ENCODE measurements around the gene SMPDL3A.

The SMPDL3A gene

GRCh38 chr6:122806291-122806690 lies 17.2 kb downstream of the SMPDL3A start:
- no peak for DNase-seq

- DNase-seq: no peak
Observed at GRCh38 chr6:122808121-122808885, 19.2 kb downstream of the SMPDL3A start.

- DNase-seq: no peak
Observed at GRCh38 chr6:122809001-122809400, 19.9 kb downstream of the SMPDL3A start.

GRCh38 chr6:122809691-122810090 lies 20.6 kb downstream of the SMPDL3A start:
- DNase-seq: no peak

- DNase-seq: no peak
Observed at GRCh38 chr6:122810189-122810588, 21.1 kb downstream of the SMPDL3A start.

GRCh38 chr6:122817358-122817757 lies 28.3 kb downstream of the SMPDL3A start:
- no peak for DNase-seq

- DNase-seq: no peak
Observed at GRCh38 chr6:122817766-122818165, 28.7 kb downstream of the SMPDL3A start.

GRCh38 chr6:122818866-122819265 lies 29.8 kb downstream of the SMPDL3A start:
- no peak for DNase-seq

GRCh38 chr6:122821095-122821494 lies 32.0 kb downstream of the SMPDL3A start:
- no peak for DNase-seq

- no peak for DNase-seq
Observed at GRCh38 chr6:122825163-122825562, 36.1 kb downstream of the SMPDL3A start.

- DNase-seq: no peak
Observed at GRCh38 chr6:122829456-122829855, 40.4 kb downstream of the SMPDL3A start.

GRCh38 chr6:122831511-122831910 lies 42.5 kb downstream of the SMPDL3A start:
- DNase-seq: no peak

GRCh38 chr6:122832459-122832858 lies 43.4 kb downstream of the SMPDL3A start:
- DNase-seq: no peak

GRCh38 chr6:122833021-122833491 lies 44.0 kb downstream of the SMPDL3A start:
- no peak for DNase-seq

- no peak for DNase-seq
Observed at GRCh38 chr6:122838060-122838780, 49.2 kb downstream of the SMPDL3A start.

GRCh38 chr6:122839472-122839871 lies 50.4 kb downstream of the SMPDL3A start:
- DNase-seq: peak; percentile 58

GRCh38 chr6:122839906-122840305 lies 50.8 kb downstream of the SMPDL3A start:
- no peak for DNase-seq

- no peak for DNase-seq
Observed at GRCh38 chr6:122845464-122845863, 56.4 kb downstream of the SMPDL3A start.

GRCh38 chr6:122845916-122846612 lies 57.0 kb downstream of the SMPDL3A start:
- DNase-seq: no peak

- no peak for DNase-seq
Observed at GRCh38 chr6:122853259-122853995, 64.4 kb downstream of the SMPDL3A start.
